ENCODE measurements around the gene SAYSD1. TPM values are rescaled to one million over a fixed set of nuclear protein-coding genes. Genes with fewer than 3 reads are reported as not detected.
"Not testable (repeated sequence)": the region's sequence is repeated elsewhere in the genome, so short reads cannot be mapped to it uniquely, and the experiment has no call there.

Gene SAYSD1
- total and polyA plus RNA-seq, 2 of the 8 experiments (the other 6 are each of a cell fraction or from before 2014, with no cell fraction given): 6.7 to 7.9 TPM

- H3K4me3 ChIP-seq (ENCODE audit: extremely low read depth in 1 of 4, insufficient read depth in 2 of 4, low read depth in 3 of 4, low read length in 4 of 4); H3K23me2 ChIP-seq (ENCODE audit: low read depth, low read length); DNase-seq (ENCODE audit: low read depth in 1 of 2, low spot score in 2 of 2); H3K4me2 ChIP-seq (ENCODE audit: insufficient read depth in 1 of 2, low read depth in 2 of 2, low read length in 2 of 2); H4K5ac ChIP-seq (ENCODE audit: insufficient read length, low read depth, low read length); H3K9ac ChIP-seq (replicated peaks in 1 of 4; ENCODE audit: extremely low read depth in 1 of 4, low read depth in 3 of 4, low read length in 3 of 4); H2BK20ac ChIP-seq (ENCODE audit: low read length); FAIRE-seq; H3K14ac ChIP-seq (ENCODE audit: insufficient read length); H3K79me1 ChIP-seq (ENCODE audit: low read depth, low read length); H3K27me3 ChIP-seq (replicated peaks in 1 of 4; ENCODE audit: control insufficient read depth in 3 of 4, extremely low read depth in 1 of 4, insufficient read depth in 3 of 4, low read length in 3 of 4); H3K9me3 ChIP-seq (ENCODE audit: insufficient read depth in 2 of 2, low read depth in 1 of 2, low read length in 1 of 2); H3K23ac ChIP-seq (ENCODE audit: insufficient read length); H3K56ac ChIP-seq (replicated peaks; ENCODE audit: insufficient read length, low read depth, low read length); H2AK5ac ChIP-seq (ENCODE audit: low read depth, low read length); H3K18ac ChIP-seq (ENCODE audit: extremely low read depth, low read length); H3K4ac ChIP-seq (replicated peaks; ENCODE audit: insufficient read length, low read depth, low read length); POLR2A ChIA-PET (ENCODE audit: partially characterized antibody); H3K27ac ChIP-seq (ENCODE audit: low read depth, low read length); H4K20me1 ChIP-seq (replicated peaks in 1 of 2; ENCODE audit: control insufficient read depth in 1 of 2, insufficient read depth in 2 of 2, low read length in 2 of 2); H2BK5ac ChIP-seq (ENCODE audit: low read depth, low read length); H4K8ac ChIP-seq (ENCODE audit: extremely low read depth, insufficient read depth, low read length); H2BK120ac ChIP-seq (replicated peaks; ENCODE audit: low read depth, low read length); H2AFZ ChIP-seq (ENCODE audit: low read length); H3K79me2 ChIP-seq (ENCODE audit: control insufficient read depth in 1 of 2, insufficient read depth in 2 of 2, low read length in 2 of 2); H3K4me1 ChIP-seq (replicated peaks in 1 of 4; ENCODE audit: control insufficient read depth in 3 of 4, insufficient read depth in 4 of 4, low read length in 3 of 4); H2BK15ac ChIP-seq (ENCODE audit: low read length); H2BK12ac ChIP-seq (ENCODE audit: low read depth, low read length); H3K36me3 ChIP-seq (ENCODE audit: control insufficient read depth in 2 of 4, insufficient read depth in 4 of 4, low read length in 3 of 4); H4K91ac ChIP-seq (replicated peaks; ENCODE audit: insufficient read length, low read length): not testable (repeated sequence)
- CTCF ChIA-PET (ENCODE audit: partially characterized antibody): interaction anchor here (1.0 to 2.3 kb wide), 8 partner anchors 31 to 174 kb away, joined by 3 to 11 read pairs (median 4); no protein-coding TSS in a partner anchor
- 88% methylated on average over 5 of the region's 7 CpGs; no CpG with 5 or more reads in 1 of the 2 experiments for WGBS, 2 experiments (ENCODE audit: extremely low coverage in 1 of 2, insufficient coverage in 1 of 2, insufficient read length in 1 of 2, insufficient replicate concordance in 2 of 2, low coverage in 1 of 2, low lambda C conversion rate in 2 of 2, missing lambda C conversion rate in 1 of 2)
Measured at GRCh38 chr6:39136207-39136606, 21.2 kb upstream of the SAYSD1 start.

- H3K56ac ChIP-seq (replicated peaks; ENCODE audit: insufficient read length, low read depth, low read length); H2BK20ac ChIP-seq (ENCODE audit: low read length); H3K9ac ChIP-seq (replicated peaks in 1 of 4; ENCODE audit: extremely low read depth in 1 of 4, low read depth in 3 of 4, low read length in 3 of 4); FAIRE-seq; H3K27me3 ChIP-seq (replicated peaks in 1 of 4; ENCODE audit: control insufficient read depth in 3 of 4, extremely low read depth in 1 of 4, insufficient read depth in 3 of 4, low read length in 3 of 4); H2BK5ac ChIP-seq (ENCODE audit: low read depth, low read length); H3K23me2 ChIP-seq (ENCODE audit: low read depth, low read length); H2AK5ac ChIP-seq (ENCODE audit: low read depth, low read length); H3K79me1 ChIP-seq (ENCODE audit: low read depth, low read length); H3K4ac ChIP-seq (replicated peaks; ENCODE audit: insufficient read length, low read depth, low read length); H3K27ac ChIP-seq (ENCODE audit: low read depth, low read length); H3K14ac ChIP-seq (ENCODE audit: insufficient read length); H2BK15ac ChIP-seq (ENCODE audit: low read length); H3K9me3 ChIP-seq (ENCODE audit: insufficient read depth in 2 of 2, low read depth in 1 of 2, low read length in 1 of 2); H3K23ac ChIP-seq (ENCODE audit: insufficient read length); H3K4me3 ChIP-seq (ENCODE audit: extremely low read depth in 1 of 4, insufficient read depth in 2 of 4, low read depth in 3 of 4, low read length in 4 of 4); H3K79me2 ChIP-seq (ENCODE audit: control insufficient read depth in 1 of 2, insufficient read depth in 2 of 2, low read length in 2 of 2); H2BK12ac ChIP-seq (ENCODE audit: low read depth, low read length); H2BK120ac ChIP-seq (replicated peaks; ENCODE audit: low read depth, low read length); POLR2A ChIA-PET (ENCODE audit: partially characterized antibody); H4K20me1 ChIP-seq (replicated peaks in 1 of 2; ENCODE audit: control insufficient read depth in 1 of 2, insufficient read depth in 2 of 2, low read length in 2 of 2); H4K91ac ChIP-seq (replicated peaks; ENCODE audit: insufficient read length, low read length); H4K5ac ChIP-seq (ENCODE audit: insufficient read length, low read depth, low read length); H3K18ac ChIP-seq (ENCODE audit: extremely low read depth, low read length); H3K4me2 ChIP-seq (ENCODE audit: insufficient read depth in 1 of 2, low read depth in 2 of 2, low read length in 2 of 2); H4K8ac ChIP-seq (ENCODE audit: extremely low read depth, insufficient read depth, low read length); H2AFZ ChIP-seq (ENCODE audit: low read length); DNase-seq (ENCODE audit: low read depth in 1 of 2, low spot score in 2 of 2); H3K4me1 ChIP-seq (replicated peaks in 1 of 4; ENCODE audit: control insufficient read depth in 3 of 4, insufficient read depth in 4 of 4, low read length in 3 of 4); H3K36me3 ChIP-seq (ENCODE audit: control insufficient read depth in 2 of 4, insufficient read depth in 4 of 4, low read length in 3 of 4): not testable (repeated sequence)
- CTCF ChIA-PET (ENCODE audit: partially characterized antibody): interaction anchor here (1.1 to 1.8 kb wide), 3 partner anchors 32 to 167 kb away, joined by 3 to 5 read pairs (median 3); no protein-coding TSS in a partner anchor
- WGBS, 2 experiments (ENCODE audit: extremely low coverage in 1 of 2, insufficient coverage in 1 of 2, insufficient read length in 1 of 2, insufficient replicate concordance in 2 of 2, low coverage in 1 of 2, low lambda C conversion rate in 2 of 2, missing lambda C conversion rate in 1 of 2): 93% methylated on average over 3 of the region's 3 CpGs; no CpG with 5 or more reads in 1 of the 2 experiments
Measured at GRCh38 chr6:39134761-39135160, 19.8 kb upstream of the SAYSD1 start.

Data from H1 (cell line).